ENCODE data around the gene LRFN4.

Gene LRFN4

GRCh38 chr11:66845876-66846212, 11.0 kb upstream of the LRFN4 start:
- no peak for DNase-seq

GRCh38 chr11:66846671-66847091, 10.2 kb upstream of the LRFN4 start:
- DNase-seq = no peak

DNA sequence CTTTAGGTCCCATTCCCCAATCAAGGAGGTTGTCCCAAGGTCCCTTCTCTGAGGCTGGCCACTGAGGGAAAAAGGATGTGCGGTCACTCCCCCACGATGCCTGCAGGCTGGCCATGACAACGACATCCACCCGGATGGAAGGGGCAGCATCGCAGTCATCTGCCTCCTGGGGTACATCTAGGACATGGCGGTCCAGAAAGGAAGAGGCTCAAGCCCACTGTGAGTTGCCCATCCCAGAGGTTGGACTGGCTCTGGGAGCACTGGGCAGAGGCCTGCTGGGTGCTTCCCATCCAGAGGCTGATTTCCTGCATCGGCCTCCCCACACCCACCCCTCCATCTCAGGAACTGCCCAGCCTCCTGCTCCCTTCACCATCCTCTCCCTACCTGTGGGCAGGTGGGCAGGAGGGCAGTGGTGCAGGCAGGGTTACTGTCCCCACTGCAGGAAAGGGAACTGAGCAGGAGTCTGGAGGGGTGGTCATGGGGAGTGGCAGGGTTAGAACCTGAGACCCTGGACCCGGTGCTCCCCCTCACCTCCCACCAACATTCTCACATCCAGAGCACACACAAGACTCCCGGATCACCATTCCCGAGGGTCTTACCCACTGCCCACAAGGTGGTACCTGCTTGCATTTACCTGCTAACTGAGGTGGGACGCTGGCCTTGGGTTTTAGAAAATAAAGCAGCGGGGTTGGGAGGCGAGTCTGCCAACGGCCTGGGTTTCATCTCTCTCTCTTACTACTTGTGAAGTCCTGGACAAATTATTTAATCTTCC, 9.2 kb upstream of the LRFN4 start:
- no peak for DNase-seq

DNA sequence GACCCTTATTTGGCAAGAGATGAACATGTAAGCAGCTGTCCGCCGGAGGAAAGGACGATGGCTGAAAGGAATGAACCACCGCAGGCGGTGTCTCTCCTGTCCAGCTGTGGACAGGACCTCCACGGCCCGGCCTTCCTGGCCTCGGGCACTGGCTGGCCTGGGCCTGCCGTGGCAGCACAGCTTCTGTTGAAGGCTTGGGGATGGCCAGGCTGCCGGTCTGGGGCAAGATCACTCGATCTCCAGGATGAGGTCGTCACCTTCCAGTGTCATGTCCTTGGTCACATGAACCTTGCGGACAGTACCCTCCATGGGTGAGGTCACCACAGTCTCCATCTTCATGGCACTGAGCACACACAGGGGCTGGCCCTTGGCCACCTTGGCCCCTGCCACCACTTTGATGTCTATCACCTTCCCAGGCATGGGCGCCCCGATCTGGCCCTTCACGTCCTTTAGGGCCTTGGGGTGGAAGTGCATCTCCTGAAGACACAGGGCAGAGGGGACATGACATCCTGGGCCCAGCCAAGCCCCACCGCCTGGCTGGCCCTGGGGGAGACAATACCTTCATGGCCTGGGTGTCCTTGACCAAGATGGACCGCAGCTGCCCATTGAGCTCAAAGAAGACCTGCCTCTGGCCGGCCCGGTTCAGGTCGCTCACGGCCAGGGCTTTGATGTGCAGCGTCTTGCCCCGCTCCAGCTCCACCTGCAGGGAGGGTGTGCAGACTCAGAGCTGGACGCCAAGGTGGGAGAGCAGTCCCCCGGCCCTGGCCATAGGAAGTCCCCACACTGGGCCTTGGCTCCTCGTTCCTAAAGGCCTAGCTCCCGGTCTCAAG, 8.0 kb upstream of the LRFN4 start:
- DNase-seq = no peak

- DNase-seq = no peak
Measured at GRCh38 chr11:66849501-66850234, 7.2 kb upstream of the LRFN4 start.

GRCh38 chr11:66850235-66850587, 6.7 kb upstream of the LRFN4 start:
- DNase-seq = no peak

- DNase-seq = no peak
Measured at GRCh38 chr11:66850588-66851238, 6.2 kb upstream of the LRFN4 start.

GRCh38 chr11:66851239-66851596, 5.6 kb upstream of the LRFN4 start:
- DNase-seq = no peak

GRCh38 chr11:66851698-66852465, 5.0 kb upstream of the LRFN4 start:
- DNase-seq = no peak

- no peak for DNase-seq
Measured at GRCh38 chr11:66852466-66853241, 4.2 kb upstream of the LRFN4 start.

DNA sequence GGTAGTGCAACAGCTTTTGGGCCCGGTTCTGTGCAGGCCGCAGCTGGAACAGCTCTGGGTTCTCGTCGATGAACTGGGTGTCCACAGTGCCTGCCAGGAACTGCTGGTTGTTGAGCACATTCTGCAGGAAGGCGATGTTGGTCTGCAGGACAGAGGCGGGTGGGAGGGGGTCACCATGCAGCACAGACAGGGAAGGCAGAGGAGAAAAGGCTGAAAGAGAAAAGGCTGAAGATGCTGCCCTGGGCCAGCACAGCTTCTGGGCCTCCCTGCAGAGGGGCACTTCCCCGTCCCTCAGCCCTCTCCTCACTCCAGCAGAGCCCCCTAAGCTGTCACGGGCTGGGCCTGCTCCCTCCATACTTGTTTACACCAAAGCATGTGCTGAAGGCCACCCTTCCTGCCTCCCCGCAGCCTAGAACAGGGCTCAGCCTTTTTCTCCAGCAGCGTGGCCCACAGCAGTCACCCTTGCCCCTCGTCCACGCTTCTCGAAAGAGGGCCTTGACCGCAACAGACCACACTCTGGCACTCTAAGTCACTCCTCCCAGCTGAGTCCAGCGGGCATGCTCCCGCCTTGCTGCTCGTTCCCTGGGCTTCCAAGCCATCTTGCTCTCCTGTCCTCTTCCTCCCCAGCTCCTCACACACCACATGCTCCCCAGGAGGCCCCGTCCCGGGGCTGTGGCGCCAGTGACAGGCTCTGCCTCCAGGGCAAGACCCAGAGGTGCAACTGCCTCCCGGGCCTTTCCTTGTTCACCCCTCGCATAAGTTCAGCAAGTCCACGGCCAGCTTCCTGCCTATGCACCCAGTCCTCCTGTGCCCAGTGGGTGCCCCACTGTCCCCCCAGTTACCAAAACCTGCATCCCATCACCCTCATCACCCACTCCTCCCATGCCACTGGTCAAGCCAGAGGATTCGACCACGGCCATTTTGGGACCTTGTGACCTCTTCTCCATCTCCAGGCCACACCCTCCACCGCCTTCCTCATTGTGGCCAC, 3.3 kb upstream of the LRFN4 start:
- no peak for DNase-seq

DNA sequence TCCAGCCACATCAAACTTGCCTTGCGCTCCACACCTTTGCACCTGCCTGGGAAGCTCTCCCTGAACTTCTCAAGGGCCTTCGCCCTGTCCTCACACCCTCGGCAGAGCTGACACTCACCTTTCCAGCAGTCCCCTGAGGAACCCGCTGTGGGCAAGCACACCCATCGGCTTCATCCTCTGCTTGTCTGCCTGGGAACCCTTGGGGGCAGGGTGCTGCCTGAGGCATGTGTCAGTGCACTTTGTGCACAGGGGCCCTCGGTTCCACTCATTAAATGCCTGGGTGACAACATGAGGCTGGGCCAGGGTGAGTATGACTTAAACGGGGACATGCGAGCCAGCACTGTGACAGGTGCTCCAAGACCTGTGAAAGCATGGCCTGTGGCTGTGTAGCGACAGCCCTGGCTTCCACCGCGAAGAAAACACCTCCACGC, 2.6 kb upstream of the LRFN4 start:
- DNase-seq = no peak

GRCh38 chr11:66854729-66855211, 2.1 kb upstream of the LRFN4 start:
- no peak for DNase-seq

DNA sequence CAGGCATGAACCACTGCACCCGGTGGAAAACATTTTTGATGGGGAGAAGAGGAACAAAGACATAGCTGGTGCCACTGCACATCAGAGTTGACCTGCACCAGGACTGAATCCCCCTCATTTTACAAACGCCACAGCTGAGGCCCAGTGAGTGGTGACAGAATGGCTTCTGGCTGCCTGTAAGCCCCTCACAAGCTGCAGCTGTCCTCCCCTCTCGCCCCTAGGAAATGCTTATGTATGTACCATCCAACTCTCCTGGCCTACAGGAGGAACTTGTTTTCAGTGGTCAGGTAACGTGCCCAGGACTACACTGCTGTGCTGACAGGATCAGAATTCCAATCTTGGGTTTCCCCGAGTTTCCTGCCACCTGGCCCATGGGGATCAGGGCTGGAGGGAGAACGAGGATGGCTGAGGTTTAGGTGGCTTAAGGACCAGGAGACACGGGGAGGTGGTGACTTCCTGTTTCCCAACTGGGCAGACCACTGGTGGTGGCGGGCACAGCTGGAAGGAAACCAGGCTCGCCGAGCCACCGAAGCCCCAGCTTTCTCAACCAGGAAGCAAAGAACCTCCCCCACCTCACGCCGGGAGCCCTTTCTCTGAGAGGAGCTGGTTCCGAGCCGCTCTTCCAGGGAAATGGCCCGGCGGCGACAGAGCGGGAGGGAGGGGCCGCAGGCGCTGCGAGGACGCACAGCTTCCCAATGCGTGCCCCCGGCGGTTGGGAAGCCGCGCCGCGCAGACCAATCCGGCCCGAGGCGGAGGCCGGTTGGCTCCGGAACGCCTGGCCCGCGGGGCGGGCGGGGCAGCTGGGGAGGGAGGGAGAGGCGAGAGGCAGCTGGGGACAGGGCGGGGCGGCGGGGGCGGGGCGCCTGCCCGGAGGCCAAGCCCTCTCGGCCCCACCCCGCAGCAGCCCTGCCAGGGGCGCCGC, 1.0 kb upstream of the LRFN4 start:
- DNase-seq = peak; percentile 91

DNA sequence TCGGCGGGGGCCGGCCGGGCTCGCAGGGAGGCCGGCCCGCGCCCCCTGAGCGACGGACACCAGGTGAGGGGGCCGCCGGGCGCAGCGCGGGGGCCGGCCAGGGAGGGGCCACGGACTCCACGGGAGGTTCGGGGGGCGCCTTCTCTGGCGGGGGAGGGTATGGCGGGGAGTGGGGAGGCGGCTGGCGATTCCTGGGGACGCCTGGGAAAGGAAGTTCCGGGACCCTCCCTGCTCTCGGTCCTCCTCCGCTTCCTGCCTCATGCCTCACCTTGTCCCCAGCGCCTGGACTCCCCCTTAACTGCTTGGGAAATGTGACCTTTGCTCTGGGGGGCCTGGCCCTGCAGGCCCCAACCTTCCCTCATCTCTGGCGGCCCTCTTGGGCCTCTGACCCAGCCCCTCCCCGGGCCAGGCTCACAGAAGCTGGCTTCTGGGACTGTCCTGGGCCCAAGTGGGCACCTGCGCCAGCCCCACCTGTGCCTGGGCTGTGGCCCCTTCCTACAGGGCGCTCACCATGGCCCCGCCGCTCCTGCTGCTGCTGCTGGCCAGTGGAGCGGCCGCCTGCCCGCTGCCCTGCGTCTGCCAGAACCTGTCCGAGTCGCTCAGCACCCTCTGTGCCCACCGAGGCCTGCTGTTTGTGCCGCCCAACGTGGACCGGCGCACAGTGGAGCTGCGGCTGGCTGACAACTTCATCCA, 516 bp downstream of the LRFN4 start:
- DNase-seq = no peak

DNA sequence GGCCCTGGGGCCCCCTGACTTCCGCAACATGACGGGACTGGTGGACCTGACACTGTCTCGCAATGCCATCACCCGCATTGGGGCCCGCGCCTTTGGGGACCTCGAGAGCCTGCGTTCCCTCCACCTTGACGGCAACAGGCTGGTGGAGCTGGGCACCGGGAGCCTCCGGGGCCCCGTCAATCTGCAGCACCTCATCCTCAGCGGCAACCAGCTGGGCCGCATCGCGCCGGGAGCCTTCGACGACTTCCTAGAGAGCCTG, 992 bp downstream of the LRFN4 start:
- DNase-seq = no peak

GRCh38 chr11:66858186-66858938, 1.5 kb downstream of the LRFN4 start:
- no peak for DNase-seq
